ENCODE data around the gene REV3L. TPM values are rescaled to one million over a fixed set of nuclear protein-coding genes. Genes with fewer than 3 reads are reported as not detected.

REV3L gene
- total and polyA plus RNA-seq, 12 donors, result 16.8 to 45.7 (median 26.6) TPM

GRCh38 chr6:111411046-111411445 lies 72.0 kb downstream of the REV3L start:
- intact Hi-C loops (cut with DNase I), result no loop called here
- WGBS, 4 donors, result 92 to 95% (median 94%) methylated on average over 4 of the region's 4 CpGs
- no peaks in the 10 kb centered on the region for H3K36me3 ChIP-seq (replicated peaks in 1 of 2)

GRCh38 chr6:111410371-111410770 lies 72.6 kb downstream of the REV3L start:
- peaks cover 0 to 6% (median 0%) of the 10 kb centered on the region in 3 donors for H3K9me3 ChIP-seq (replicated peaks in 1 of 3)
- H3K27ac ChIP-seq, result peak overlapping the region in 1 of 5 donors; percentile 18
- H3K27me3 ChIP-seq, result no peaks in the 10 kb centered on the region
- DNase-seq, result no peak
- H3K4me1 ChIP-seq (replicated peaks in 1 of 2), result peaks cover 0 to 20% of the 10 kb centered on the region in 2 donors
- TF ChIP-seq POLR2A (IDR thresholded peaks at IDR 0.05) (no peak), CTCF (IDR thresholded peaks at IDR 0.05) (no peak)
- intact Hi-C loops (cut with DNase I), result no loop called here
- 72 to 78% (median 75%) methylated on average over 3 of the region's 3 CpGs for WGBS, 4 donors
- no peak overlapping the region for H3K4me3 ChIP-seq
- H3K36me3 ChIP-seq (replicated peaks in 1 of 2), result no peaks in the 10 kb centered on the region

More at GRCh38 chr6:111411046-111411445, 72.0 kb downstream of the REV3L start:
- Histone ChIP-seq H3K9me3 (replicated peaks in 1 of 3) (peaks cover 0 to 6% (median 0%) of the 10 kb centered on the region in 3 donors), H3K27me3 (no peaks in the 10 kb centered on the region), H3K4me3 (no peak overlapping the region), H3K4me1 (replicated peaks in 1 of 2) (peaks cover 0 to 24% of the 10 kb centered on the region in 2 donors), H3K27ac (peak overlapping the region in 1 of 5 donors; percentile 18)
- no peak for TF ChIP-seq CTCF (IDR thresholded peaks at IDR 0.05)
- no peak for TF ChIP-seq POLR2A (IDR thresholded peaks at IDR 0.05)
- DNase-seq, result no peak

GRCh38 chr6:111409430-111409829 lies 73.6 kb downstream of the REV3L start:
- peaks cover 0 to 7% of the 10 kb centered on the region in 2 donors for H3K36me3 ChIP-seq (replicated peaks in 1 of 2)
- intact Hi-C loops (cut with DNase I), result no loop called here
- peaks cover 0 to 6% (median 0%) of the 10 kb centered on the region in 3 donors for H3K9me3 ChIP-seq (replicated peaks in 1 of 3)
- H3K27me3 ChIP-seq, result no peaks in the 10 kb centered on the region
- TF ChIP-seq POLR2A (IDR thresholded peaks at IDR 0.05), result no peak
- TF ChIP-seq CTCF (IDR thresholded peaks at IDR 0.05), result no peak
- DNase-seq, result no peak
- peaks cover 0 to 20% of the 10 kb centered on the region in 2 donors for H3K4me1 ChIP-seq (replicated peaks in 1 of 2)
- no peak overlapping the region for H3K27ac ChIP-seq
- 98 to 100% (median 99%) methylated on average over 1 of the region's 1 CpG for WGBS, 4 donors
- no peak overlapping the region for H3K4me3 ChIP-seq

- peaks cover 0 to 11% of the 10 kb centered on the region in 2 donors for H3K4me1 ChIP-seq (replicated peaks in 1 of 2)
- intact Hi-C loops (cut with DNase I), result no loop called here
- WGBS, 4 donors, result 73 to 88% (median 77%) methylated on average over 4 of the region's 4 CpGs
- peaks cover 0 to 19% of the 10 kb centered on the region in 2 donors for H3K36me3 ChIP-seq (replicated peaks in 1 of 2)
- H3K4me3 ChIP-seq, result no peak overlapping the region
- H3K9me3 ChIP-seq (replicated peaks in 1 of 3), result peaks cover 0 to 6% (median 0%) of the 10 kb centered on the region in 3 donors
- no peak for DNase-seq
- no peaks in the 10 kb centered on the region for H3K27me3 ChIP-seq
- TF ChIP-seq POLR2A (IDR thresholded peaks at IDR 0.05) (no peak), CTCF (IDR thresholded peaks at IDR 0.05) (no peak)
- no peak overlapping the region for H3K27ac ChIP-seq
Measured at GRCh38 chr6:111407686-111408085, 75.3 kb downstream of the REV3L start.

All from adrenal gland (tissue), 12 donors.